ENCODE data around the gene C16orf96.

DNA sequence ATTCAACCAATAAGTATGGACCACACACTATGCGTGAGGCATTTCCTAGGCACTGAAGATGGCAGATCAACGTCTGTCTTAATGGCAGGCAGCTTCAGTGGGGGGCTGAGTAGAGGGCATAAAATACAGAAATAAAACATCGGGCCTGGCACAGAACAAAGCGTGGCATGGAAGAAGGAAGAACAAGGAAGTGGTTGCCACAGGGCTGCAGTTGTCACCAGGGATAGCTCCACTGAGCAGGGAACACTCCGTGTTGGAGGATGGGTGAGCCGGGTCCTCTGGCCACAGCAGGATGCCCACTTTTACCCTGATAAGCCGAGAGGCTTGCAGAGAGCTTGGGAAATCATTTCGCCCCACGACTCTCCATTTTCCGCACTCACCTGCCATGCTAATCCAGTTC, 23.9 kb upstream of the C16orf96 start:
- TF ChIP-seq CTCF (IDR thresholded peaks at IDR 0.05) (no peak), EZH2 (IDR thresholded peaks at IDR 0.05) (no peak)
